ENCODE results near the gene GLYATL1.

The GLYATL1 gene

DNA sequence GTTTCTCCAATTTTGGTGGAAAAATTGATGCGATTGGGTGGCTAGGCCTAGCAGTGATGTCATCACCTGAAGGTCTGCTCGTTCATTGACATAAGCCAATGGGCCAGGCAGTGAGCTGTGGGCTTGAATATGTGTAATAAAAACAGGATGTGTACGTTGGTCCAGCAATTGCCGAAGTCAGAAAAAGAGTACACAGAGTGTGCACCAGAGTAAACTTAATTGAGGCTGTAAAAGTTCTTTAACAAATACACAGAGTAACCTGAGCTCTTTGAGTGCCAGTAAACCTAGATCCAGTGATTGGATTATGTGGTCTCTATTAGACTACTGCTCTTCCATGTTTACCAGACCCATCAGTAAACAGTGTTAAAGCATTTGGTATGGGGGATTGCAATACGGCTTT is 13.0 kb upstream of the GLYATL1 start:
- DNase-seq, result no peak

DNA sequence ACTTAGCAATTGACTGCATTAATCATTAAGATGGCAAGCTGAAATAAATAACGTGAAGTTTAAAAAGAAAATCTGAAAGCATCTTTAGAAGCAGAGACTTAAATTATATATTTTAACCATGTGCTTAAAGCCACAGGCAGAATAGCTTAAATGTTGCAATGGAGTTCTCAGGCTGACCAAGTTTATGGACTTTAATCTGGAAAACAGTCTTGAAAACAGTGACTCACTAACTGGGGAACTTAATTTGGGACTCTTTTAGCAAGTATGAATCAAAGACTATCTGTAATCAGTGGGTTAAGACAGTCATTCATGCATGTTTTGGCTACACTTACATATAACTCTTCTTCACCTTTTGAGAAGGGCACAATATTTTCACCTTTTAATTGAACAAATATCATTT is 12.6 kb upstream of the GLYATL1 start:
- DNase-seq, result no peak

- peak in 9 of 58 donors; percentile 1 to 24 (median 4) for DNase-seq
Observed at GRCh38 chr11:58927393-58928106, 11.7 kb upstream of the GLYATL1 start.

DNA sequence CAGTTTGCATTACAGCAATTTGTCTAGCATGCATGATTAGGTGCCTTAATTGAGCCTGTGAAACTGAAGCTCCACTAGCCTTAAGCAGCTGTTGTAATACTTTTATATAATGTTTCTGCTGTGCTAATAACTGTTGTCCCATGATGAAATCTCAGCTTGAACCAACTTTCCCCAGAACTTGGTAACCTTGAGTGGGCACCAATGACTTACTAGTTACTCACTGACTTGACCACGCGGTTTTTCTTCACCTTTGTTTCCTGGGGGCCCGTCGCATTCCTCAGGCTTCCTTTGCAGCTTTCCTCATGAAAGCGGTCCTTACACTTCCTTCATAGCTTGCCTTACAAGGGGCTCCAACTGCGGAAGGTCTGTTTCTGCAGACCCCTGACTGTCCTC is 11.2 kb upstream of the GLYATL1 start:
- DNase-seq, result no peak

DNA sequence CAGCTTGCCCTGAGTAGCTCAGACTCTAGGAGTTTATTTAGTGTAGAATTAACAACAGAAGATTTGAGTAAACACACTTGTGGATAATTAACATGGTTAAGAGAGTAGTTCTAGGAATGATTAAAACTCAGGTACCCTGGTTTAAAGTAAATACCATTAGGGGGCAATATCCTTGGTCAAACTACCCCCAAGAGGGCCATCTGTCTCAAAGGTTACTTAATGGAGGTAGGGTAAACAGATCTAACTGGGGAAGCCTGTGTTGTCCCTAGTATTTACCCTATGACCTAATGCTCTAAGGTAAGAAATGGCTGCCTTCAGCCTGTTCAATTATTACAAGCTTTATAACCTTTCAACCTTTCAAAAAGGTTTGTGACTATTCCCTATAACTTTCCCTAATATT is 10.6 kb upstream of the GLYATL1 start:
- no peak for DNase-seq

- no peak for DNase-seq
Observed at GRCh38 chr11:58930926-58931325, 8.4 kb upstream of the GLYATL1 start.

DNA sequence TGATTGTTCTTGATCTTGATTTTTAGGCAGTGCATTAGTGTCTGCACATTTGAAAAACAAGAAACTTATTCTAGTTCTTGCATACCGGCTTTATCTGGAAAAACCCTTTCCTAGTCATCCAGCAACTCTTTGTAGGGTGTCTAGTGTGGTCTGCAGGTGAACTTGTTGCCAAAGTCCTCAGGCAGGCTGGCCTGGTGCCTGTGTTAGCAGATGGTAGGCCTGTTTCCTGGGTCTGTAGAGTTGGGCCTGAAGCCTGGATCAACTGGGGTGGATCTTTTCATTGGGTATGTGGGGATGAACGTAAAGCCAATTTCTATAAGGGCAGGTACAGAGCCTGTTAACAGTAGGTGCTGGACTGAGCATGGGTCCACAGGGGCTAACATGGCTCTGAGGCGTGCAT is 5.6 kb upstream of the GLYATL1 start:
- no peak for DNase-seq

DNA sequence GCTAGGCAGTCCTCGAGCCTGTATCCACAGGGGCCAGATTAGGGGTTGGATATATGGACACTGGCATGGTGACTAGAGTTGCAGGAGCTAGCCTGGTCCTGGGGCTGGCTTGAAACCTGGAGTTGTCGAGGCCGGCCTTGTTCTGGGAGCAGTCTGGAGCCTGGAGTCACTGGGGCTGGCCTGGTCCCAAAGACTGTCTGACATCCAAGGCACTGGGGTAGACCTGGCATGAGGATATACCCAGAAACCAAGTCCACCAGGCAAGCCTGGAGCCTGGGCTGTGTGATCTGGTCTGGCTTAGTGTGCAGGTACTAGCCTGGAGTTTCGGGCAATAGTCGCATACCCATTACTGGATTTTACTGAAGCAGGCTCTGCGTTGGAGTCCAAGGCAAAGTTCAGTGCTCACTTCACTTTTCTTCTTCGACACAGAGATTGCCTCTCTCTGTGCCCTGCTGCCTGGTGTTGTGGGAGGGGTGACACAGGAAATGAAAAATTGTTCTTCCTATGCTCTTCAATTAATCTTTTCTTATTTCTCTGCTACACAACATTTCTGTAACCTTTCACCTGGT is 4.3 kb upstream of the GLYATL1 start:
- no peak for DNase-seq

GRCh38 chr11:58938398-58938797 is 890 bp upstream of the GLYATL1 start:
- no peak for DNase-seq

DNA sequence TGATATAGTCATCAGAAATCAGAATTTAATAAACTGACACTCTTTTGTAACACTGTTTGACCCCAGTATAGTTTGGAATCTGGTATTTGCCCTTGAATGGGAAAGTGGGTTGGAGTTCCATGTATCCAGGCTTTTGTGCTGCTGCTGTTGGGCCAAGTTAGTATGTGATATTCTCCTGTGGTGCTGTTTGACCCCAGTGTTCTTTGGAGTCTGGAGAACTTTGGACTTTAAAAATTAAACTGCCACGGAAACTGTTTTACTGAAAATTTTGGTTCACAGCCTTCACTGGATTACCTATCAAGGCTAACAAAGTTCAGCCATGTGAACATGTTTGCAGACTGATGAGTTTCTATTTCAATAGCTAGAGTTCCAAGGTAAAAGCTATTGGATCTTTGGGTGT is 740 bp downstream of the GLYATL1 start:
- DNase-seq, result no peak

DNA sequence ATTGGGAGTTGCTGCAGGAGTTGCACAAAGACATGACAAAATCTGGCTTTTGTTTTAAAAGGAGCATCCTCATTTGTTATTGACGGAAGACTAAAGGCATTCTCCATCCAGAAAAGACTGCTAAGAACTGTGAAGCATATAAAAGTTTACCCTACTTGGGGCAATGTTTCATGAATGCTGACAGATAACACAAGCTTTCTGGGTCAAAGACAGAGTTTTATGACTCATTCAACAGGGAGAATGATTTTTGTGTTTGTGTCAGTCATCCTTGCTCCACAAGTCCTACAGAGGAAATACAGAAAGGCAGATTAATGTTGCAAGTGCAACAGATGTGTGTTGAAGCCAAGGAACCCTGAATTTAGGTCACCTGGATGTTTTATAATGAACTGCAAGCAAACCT is 2.5 kb downstream of the GLYATL1 start:
- no peak for DNase-seq

- no peak for DNase-seq
Observed at GRCh38 chr11:58945663-58946062, 6.4 kb downstream of the GLYATL1 start.

GRCh38 chr11:58949184-58949583 is 9.9 kb downstream of the GLYATL1 start:
- no peak for DNase-seq

DNA sequence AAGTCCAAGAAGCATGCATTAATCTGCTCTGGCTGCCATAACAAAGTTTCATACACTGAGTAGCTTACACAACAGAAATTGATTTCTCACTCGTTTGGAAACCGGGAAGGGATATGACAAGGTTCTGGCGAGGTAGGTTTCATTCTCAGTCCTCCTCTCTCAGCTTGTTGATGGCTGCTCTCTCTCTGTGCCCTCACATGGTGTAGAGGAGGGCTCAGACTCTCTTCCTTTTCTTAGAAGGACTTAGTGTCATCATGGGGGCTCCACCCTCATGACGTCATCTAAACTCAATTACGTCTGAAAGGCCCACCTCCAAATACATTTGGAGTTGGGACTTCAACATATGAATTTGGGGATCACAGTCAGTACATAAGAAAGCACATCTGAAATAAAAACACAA is 18.6 kb downstream of the GLYATL1 start:
- no peak for DNase-seq

- DNase-seq, result no peak
Observed at GRCh38 chr11:58958500-58958899, 19.2 kb downstream of the GLYATL1 start.

DNA sequence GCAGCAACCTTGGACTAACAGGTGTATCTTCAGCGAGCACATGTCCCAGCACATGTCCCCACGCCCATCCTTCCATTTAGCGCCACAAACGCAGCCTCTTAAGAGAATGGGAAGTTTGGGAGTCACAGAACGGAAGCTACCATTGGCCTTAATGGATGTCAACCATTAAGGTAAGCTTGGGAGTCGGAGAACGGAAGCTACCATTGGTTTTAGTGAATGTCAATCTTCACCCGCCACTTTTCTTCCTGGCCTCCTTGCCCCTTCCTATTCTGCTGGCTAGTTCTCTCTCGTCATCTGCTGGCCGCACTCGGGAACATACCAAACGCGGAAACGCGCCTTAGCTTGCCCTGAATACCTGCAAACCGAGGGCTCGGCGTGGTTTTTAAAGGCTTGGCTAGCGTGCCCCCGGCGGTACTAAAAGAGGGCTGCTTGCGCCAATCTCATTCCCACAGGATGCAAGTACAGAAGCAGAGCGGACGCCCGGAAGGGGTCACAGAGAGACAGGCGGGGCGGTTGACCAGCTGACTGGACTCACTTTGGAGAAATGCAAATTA is 24.3 kb downstream of the GLYATL1 start:
- no peak for DNase-seq

DNA sequence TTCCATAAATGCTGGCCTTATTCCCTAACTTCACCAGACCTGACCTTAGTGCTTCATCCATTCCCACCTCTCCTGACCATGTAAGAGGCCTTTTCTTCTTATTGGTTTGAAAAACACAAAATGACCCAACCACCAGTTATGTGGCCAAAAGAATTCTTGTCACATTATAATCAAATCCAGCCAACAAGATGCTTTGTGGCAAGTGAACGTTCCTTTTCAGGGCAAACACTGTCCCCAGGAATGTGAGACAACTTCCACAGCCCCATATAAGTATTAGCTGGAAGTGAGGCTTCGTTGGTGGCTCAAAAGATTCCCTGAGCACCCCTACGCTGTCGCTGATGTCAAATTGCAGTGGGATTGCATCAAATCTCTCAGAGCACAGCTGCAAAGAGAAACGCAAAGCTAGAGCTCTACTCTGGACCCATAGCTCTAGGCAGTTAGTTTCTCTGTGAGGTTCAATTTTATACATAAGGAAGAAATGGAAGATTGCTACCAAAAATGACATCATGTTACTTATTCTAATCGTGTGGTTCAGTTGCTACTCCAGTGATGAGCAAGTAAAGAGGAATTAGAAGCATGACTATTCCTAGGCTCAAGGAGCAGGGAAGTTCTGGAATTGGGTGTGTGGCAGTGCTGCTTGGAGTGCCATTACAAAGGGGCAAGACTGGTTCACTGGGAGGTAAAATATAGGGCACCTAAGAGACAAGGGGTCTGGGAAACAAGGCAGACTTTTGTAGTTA is 26.1 kb downstream of the GLYATL1 start:
- no peak for DNase-seq

GRCh38 chr11:58968251-58968711 is 29.0 kb downstream of the GLYATL1 start:
- peak in 5 of 58 donors; percentile 3 to 10 (median 10) for DNase-seq

GRCh38 chr11:58977470-58977869 is 38.2 kb downstream of the GLYATL1 start:
- DNase-seq, result no peak

DNA sequence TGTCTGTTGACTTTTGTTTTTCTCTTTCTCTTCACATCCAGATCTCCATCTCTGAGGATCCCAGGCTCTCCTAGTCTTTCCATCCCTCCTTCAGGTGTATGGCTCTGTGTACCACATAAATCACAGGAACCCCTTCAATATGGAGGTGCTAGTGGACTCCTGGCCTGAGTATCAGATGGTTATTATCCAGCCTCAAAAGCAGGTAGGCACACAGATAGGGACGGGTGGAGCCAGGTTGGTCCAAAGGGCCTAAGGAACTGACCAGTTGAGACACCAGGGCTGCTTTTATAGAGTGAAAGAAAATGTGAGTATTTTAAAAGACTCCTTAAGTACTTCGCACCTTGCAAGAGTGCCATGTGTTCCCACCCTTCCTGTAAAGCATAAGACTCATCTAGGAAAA is 39.9 kb downstream of the GLYATL1 start:
- DNase-seq, result no peak

- no peak for DNase-seq
Observed at GRCh38 chr11:58980159-58980843, 41.0 kb downstream of the GLYATL1 start.

DNA sequence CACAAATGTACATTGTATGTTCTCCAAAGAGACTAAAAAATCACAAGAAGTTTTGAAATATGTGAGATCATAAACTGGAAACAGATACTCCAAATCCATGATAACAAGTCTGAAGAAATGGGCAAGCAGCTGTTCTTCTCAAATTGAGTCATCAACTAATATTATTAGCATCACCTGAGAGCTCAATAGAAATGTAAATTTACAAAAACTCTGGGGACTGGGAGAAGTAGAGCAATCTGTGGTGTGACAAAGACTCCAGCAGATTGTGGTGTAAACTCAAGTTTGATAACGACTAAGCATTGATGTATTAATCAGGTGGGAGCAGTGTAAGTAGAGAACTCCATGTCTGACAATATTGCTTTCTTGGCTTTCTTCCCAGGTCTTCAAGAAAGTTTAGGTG is 53.2 kb downstream of the GLYATL1 start:
- DNase-seq, result no peak

Data from anterior cingulate cortex (tissue), 58 donors.